GM19372 (cell line): Measurements from ENCODE around the gene TUBA4A.

ENCODE experiments used
- ATAC-seq: cut with Tn5 transposase; IDR thresholded peaks from one replicate; pipeline ENCODE4 v1.9.1; 2021; ENCODE audit warnings: mild to moderate bottlenecking, low read depth, moderate library complexity; ENCODE audit not compliant: unreplicated experiment

The TUBA4A gene

GRCh38 chr2:219245899-219246230 is 7.9 kb downstream of the TUBA4A start:
- ATAC-seq = no peak

- ATAC-seq = peak; percentile 70
Observed at GRCh38 chr2:219245148-219245898, 8.4 kb downstream of the TUBA4A start, which contains the start of the genes GLB1L and STK16. GLB1L (minus strand) TSS chr2:219245444; CDS start chr2:219243573, 1,871 bp downstream. STK16 (plus strand) TSS chr2:219245479; CDS start chr2:219246000, 521 bp downstream.

GRCh38 chr2:219244789-219245147 is 8.9 kb downstream of the TUBA4A start:
- ATAC-seq = no peak

GRCh38 chr2:219243291-219243761 is 10.4 kb downstream of the TUBA4A start:
- ATAC-seq = no peak

GRCh38 chr2:219234331-219234730 is 19.4 kb downstream of the TUBA4A start:
- ATAC-seq = no peak

GRCh38 chr2:219230059-219230540 is 23.6 kb downstream of the TUBA4A start:
- ATAC-seq = peak; percentile 22

- peak; percentile 91 for ATAC-seq
Observed at GRCh38 chr2:219229305-219230058, 24.2 kb downstream of the TUBA4A start, which contains the start of the genes ANKZF1 and ATG9A. ANKZF1 (plus strand) TSS chr2:219229806; CDS start chr2:219230258, 452 bp downstream. ATG9A (minus strand) TSS chr2:219229636; CDS start chr2:219228024, 1,612 bp downstream.

- ATAC-seq = peak; percentile 17
Observed at GRCh38 chr2:219228911-219229304, 24.8 kb downstream of the TUBA4A start.

GRCh38 chr2:219228041-219228910 is 25.4 kb downstream of the TUBA4A start:
- ATAC-seq = no peak

- ATAC-seq = no peak
Observed at GRCh38 chr2:219225350-219225749, 28.4 kb downstream of the TUBA4A start.

- ATAC-seq = no peak
Observed at GRCh38 chr2:219223831-219224610, 29.7 kb downstream of the TUBA4A start.

GRCh38 chr2:219221957-219222518 is 31.7 kb downstream of the TUBA4A start:
- ATAC-seq = no peak

GRCh38 chr2:219220652-219221402 is 32.9 kb downstream of the TUBA4A start:
- no peak for ATAC-seq

- no peak for ATAC-seq
Observed at GRCh38 chr2:219219784-219220532, 33.8 kb downstream of the TUBA4A start.

GRCh38 chr2:219218732-219219701 is 34.7 kb downstream of the TUBA4A start, which contains the start of gene ABCB6:
ABCB6 (minus strand) TSS chr2:219218958; CDS start chr2:219218673, 285 bp downstream.
- peak; percentile 82 for ATAC-seq

- ATAC-seq = peak; percentile 31
Observed at GRCh38 chr2:219218217-219218731, 35.4 kb downstream of the TUBA4A start.
